Smooth muscle cell of the brain vasculature (primary cell): ENCODE measurements around the gene ZNF586.
"Not testable (repeated sequence)": the region's sequence is repeated elsewhere in the genome, so short reads cannot be mapped to it uniquely, and the experiment has no call there.

Experiments used
- DNase-seq: peaks from one replicate; pipeline ENCODE4 v3.0.0-alpha.2; 2012; ENCODE audit warnings: low read depth, low spot score

The ZNF586 gene

GRCh38 chr19:57823155-57823554, 53.7 kb downstream of the ZNF586 start:
- not testable (repeated sequence) for DNase-seq

GRCh38 chr19:57823608-57824007, 54.1 kb downstream of the ZNF586 start:
- DNase-seq, result not testable (repeated sequence)

- no peak for DNase-seq
These were observed 56.0 kb downstream of the ZNF586 start for GRCh38 chr19:57825511-57825910.

GRCh38 chr19:57829316-57829715, 59.8 kb downstream of the ZNF586 start:
- DNase-seq, result no peak

- DNase-seq, result peak; percentile 45
These were observed 60.7 kb downstream of the ZNF586 start, which contains the start of gene ZNF587B for GRCh38 chr19:57830071-57830602. ZNF587B (plus strand) TSS chr19:57830299; CDS start chr19:57830529, 230 bp downstream.
